WTC11 (cell line): ENCODE data around the gene C3orf70. TPM values are rescaled to one million over a fixed set of nuclear protein-coding genes. Genes with fewer than 3 reads are reported as not detected.
"Not testable (repeated sequence)": the region's sequence is repeated elsewhere in the genome, so short reads cannot be mapped to it uniquely, and the experiment has no call there.

Experiments
- ATAC-seq: fragments of 200-7000 bp; cut with Tn5 transposase; 2 replicates; pipeline ENCODE4 v1.10.0; 2021; ENCODE audit warnings: mild to moderate bottlenecking, moderate library complexity
- CTCF ChIA-PET: fragments of 300-600 bp; sonication (Branson Sonifier 250); formaldehyde crosslinking; loops from one replicate; lab custom pipeline; 2021; ENCODE audit warnings: antibody characterized with exemption; lab: Charles Lee
- POLR2A ChIA-PET: fragments of 350-600 bp; sonication (Branson Sonifier 250); formaldehyde crosslinking; loops from one replicate; lab custom pipeline; 2021; ENCODE audit warnings: antibody characterized with exemption; lab: Charles Lee
- DNase-seq: peaks from one replicate; pipeline ENCODE4 v3.0.0; 2021; ENCODE audit warnings: low spot score
- H3K27ac Mint-ChIP-seq: 2 replicates; pipeline ENCODE4 v1.8.0; 2021; ENCODE audit warnings: mixed read lengths
- H3K27me3 Mint-ChIP-seq: 2 replicates; pipeline ENCODE4 v1.8.0; 2021; ENCODE audit warnings: low read depth, mild to moderate bottlenecking, moderate library complexity, mixed read lengths
- H3K36me3 Mint-ChIP-seq: 2 replicates; pipeline ENCODE4 v1.8.0; 2021; ENCODE audit warnings: mixed read lengths
- H3K4me1 Mint-ChIP-seq: 2 replicates; pipeline ENCODE4 v1.8.0; 2022; ENCODE audit warnings: mixed read lengths
- H3K4me3 Mint-ChIP-seq: 2 replicates; pipeline ENCODE4 v1.8.0; 2021; ENCODE audit warnings: mild to moderate bottlenecking, moderate library complexity, mixed read lengths
- H3K9me3 Mint-ChIP-seq: 2 replicates; pipeline ENCODE4 v1.8.0; 2021; ENCODE audit warnings: mixed read lengths
- CREM ChIP-seq: sonication (generic); formaldehyde crosslinking; IDR thresholded peaks from 2 replicates; pipeline ENCODE4 v1.8.1; 2022; ENCODE audit warnings: mild to moderate bottlenecking, missing genetic modification reagents, moderate library complexity
- JAZF1 ChIP-seq: fragments of 250-450 bp; sonication (Bioruptor Pico); IDR thresholded peaks from 2 replicates; pipeline ENCODE4 v1.9.0; 2021; ENCODE audit warnings: moderate library complexity, mild to moderate bottlenecking, inconsistent platforms
- ZBTB21 ChIP-seq: sonication (generic); formaldehyde crosslinking; IDR thresholded peaks from 2 replicates; pipeline ENCODE4 v1.8.1; 2023; ENCODE audit warnings: mild to moderate bottlenecking, missing genetic modification reagents, borderline replicate concordance
- total RNA-seq: library from RNA; stranded (reverse); gene quantifications from 3 replicates; pipeline ENCODE4 v1.2.3, GENCODE V29; 2021
- TF ChIP-seq, protein P1 (sequence below): sonication (generic); formaldehyde crosslinking; IDR thresholded peaks from 2 replicates; pipeline ENCODE4 v1.8.0; 2022; ENCODE audit warnings: missing genetic modification reagents
- TF ChIP-seq, protein P2 (sequence below): sonication (generic); formaldehyde crosslinking; IDR thresholded peaks from 2 replicates; pipeline ENCODE4 v1.8.1; 2022; ENCODE audit warnings: low read depth, missing genetic modification reagents, borderline replicate concordance
- TF ChIP-seq, protein P3 (sequence below): sonication (generic); formaldehyde crosslinking; IDR thresholded peaks from 2 replicates; pipeline ENCODE4 v1.8.1; 2022; ENCODE audit warnings: missing genetic modification reagents, borderline replicate concordance
- TF ChIP-seq, protein P4 (sequence below): sonication (generic); formaldehyde crosslinking; IDR thresholded peaks from 2 replicates; pipeline ENCODE4 v1.8.0; 2022; ENCODE audit warnings: mild to moderate bottlenecking, missing genetic modification reagents

The C3orf70 gene
- total RNA-seq, 1 experiment from 2014 or later = 0.70 TPM

DNA sequence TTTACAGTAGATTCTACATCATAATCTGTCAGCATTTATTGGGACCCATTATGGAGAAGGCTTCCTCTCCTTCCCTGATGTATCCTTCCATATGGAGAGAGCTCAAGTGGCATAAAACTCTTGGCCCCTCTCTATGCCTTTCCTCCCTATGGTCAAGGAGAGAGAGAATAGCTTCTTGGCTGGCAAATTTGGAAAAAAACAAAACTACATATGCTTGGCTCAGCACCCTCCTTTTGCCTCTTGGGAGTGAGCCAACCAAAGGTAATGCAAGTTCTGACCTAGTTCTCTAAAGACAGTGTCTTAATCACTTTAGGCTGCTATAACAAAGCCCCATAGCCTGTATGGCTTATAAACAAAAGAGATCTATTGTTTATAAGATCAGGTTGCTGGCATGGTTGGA, 37.5 kb downstream of the C3orf70 start (continued):
- TF ChIP-seq, protein P1, sequence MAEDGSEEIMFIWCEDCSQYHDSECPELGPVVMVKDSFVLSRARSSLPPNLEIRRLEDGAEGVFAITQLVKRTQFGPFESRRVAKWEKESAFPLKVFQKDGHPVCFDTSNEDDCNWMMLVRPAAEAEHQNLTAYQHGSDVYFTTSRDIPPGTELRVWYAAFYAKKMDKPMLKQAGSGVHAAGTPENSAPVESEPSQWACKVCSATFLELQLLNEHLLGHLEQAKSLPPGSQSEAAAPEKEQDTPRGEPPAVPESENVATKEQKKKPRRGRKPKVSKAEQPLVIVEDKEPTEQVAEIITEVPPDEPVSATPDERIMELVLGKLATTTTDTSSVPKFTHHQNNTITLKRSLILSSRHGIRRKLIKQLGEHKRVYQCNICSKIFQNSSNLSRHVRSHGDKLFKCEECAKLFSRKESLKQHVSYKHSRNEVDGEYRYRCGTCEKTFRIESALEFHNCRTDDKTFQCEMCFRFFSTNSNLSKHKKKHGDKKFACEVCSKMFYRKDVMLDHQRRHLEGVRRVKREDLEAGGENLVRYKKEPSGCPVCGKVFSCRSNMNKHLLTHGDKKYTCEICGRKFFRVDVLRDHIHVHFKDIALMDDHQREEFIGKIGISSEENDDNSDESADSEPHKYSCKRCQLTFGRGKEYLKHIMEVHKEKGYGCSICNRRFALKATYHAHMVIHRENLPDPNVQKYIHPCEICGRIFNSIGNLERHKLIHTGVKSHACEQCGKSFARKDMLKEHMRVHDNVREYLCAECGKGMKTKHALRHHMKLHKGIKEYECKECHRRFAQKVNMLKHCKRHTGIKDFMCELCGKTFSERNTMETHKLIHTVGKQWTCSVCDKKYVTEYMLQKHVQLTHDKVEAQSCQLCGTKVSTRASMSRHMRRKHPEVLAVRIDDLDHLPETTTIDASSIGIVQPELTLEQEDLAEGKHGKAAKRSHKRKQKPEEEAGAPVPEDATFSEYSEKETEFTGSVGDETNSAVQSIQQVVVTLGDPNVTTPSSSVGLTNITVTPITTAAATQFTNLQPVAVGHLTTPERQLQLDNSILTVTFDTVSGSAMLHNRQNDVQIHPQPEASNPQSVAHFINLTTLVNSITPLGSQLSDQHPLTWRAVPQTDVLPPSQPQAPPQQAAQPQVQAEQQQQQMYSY = no peak
- TF ChIP-seq CREM (CRISPR knock-in tag) (no peak), JAZF1 (CRISPR knock-in tag) (no peak)

DNA sequence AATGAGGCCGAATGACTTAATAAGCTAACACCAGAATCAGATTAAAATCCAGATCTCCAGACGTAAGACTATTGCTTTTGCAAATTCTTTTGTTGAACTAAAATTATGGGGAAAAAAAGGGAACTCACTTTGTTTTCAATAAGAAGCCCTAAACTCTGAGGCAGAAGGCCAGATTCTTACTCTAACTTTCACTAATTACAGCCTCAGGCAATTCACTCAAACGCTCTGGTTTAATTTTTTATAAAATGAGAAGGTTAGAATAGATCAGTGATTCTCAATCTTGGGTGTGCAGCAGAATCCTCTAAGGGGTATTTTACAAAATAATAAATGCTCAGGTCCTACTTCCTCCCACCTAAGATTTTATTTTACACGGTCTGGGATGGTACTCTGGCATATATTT, 38.1 kb downstream of the C3orf70 start:
- ChIA-PET POLR2A (no interaction called here), CTCF (no interaction called here)
- Mint-ChIP-seq H3K4me3 (no peak overlapping the region), H3K36me3 (peaks cover 20% of the 10 kb centered on the region), H3K27me3 (no peaks in the 10 kb centered on the region), H3K9me3 (peaks cover 28% of the 10 kb centered on the region), H3K4me1 (no peaks in the 10 kb centered on the region), H3K27ac (no peak overlapping the region)
- TF ChIP-seq, protein P2, sequence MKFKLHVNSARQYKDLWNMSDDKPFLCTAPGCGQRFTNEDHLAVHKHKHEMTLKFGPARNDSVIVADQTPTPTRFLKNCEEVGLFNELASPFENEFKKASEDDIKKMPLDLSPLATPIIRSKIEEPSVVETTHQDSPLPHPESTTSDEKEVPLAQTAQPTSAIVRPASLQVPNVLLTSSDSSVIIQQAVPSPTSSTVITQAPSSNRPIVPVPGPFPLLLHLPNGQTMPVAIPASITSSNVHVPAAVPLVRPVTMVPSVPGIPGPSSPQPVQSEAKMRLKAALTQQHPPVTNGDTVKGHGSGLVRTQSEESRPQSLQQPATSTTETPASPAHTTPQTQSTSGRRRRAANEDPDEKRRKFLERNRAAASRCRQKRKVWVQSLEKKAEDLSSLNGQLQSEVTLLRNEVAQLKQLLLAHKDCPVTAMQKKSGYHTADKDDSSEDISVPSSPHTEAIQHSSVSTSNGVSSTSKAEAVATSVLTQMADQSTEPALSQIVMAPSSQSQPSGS = no peak
- no peak for DNase-seq
- no peak for ATAC-seq

DNA sequence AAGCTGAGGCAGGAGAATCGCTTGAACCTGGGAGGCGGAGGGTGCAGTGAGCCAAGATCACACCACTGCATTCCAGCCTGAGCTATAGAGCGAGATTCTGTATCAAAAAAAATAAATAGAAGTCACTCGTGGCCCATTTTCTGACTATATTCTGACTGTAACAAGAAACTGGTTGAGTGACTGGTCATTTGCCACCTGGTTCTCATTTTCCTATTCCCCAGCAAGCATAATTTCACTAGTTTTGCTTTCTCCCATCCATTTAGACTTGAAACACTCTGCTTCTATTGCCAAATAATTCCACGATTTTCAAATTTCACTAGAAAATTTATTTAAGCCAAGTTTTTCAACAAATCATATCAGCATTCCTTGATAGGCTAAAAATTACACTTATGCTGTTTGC, 40.7 kb downstream of the C3orf70 start:
- POLR2A ChIA-PET = no interaction called here
- H3K27me3 Mint-ChIP-seq = no peaks in the 10 kb centered on the region
- no peak for TF ChIP-seq ZBTB21 (CRISPR knock-in tag)
- TF ChIP-seq, protein P3, sequence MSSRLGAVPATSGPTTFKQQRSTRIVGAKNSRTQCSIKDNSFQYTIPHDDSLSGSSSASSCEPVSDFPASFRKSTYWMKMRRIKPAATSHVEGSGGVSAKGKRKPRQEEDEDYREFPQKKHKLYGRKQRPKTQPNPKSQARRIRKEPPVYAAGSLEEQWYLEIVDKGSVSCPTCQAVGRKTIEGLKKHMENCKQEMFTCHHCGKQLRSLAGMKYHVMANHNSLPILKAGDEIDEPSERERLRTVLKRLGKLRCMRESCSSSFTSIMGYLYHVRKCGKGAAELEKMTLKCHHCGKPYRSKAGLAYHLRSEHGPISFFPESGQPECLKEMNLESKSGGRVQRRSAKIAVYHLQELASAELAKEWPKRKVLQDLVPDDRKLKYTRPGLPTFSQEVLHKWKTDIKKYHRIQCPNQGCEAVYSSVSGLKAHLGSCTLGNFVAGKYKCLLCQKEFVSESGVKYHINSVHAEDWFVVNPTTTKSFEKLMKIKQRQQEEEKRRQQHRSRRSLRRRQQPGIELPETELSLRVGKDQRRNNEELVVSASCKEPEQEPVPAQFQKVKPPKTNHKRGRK (CRISPR knock-in tag) = no peak
- TF ChIP-seq, protein P4, sequence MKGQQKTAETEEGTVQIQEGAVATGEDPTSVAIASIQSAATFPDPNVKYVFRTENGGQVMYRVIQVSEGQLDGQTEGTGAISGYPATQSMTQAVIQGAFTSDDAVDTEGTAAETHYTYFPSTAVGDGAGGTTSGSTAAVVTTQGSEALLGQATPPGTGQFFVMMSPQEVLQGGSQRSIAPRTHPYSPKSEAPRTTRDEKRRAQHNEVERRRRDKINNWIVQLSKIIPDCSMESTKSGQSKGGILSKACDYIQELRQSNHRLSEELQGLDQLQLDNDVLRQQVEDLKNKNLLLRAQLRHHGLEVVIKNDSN (CRISPR knock-in tag) = no peak
- TF ChIP-seq, protein P1 = no peak

DNA sequence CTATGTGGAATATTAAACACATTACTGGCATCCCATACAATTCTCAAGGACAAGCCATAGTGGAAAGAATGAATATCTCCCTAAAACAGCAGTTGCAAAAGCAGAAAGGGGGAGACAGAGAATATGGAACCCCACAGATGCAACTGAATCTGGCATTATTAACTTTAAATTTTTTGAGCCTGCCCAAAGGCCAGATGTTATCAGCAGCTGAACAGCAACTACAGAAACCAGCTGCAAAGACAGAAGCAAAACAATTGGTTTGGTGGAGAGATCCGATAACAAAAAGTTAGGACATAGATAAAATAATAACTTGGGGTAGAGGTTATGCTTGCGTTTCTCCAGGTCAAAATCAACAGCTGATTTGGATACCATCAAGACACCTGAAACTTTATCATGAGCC, 43.8 kb downstream of the C3orf70 start:
- H3K27me3 Mint-ChIP-seq, ATAC-seq, DNase-seq, CTCF ChIA-PET, H3K27ac Mint-ChIP-seq, H3K4me1 Mint-ChIP-seq, POLR2A ChIA-PET, H3K4me3 Mint-ChIP-seq: not testable (repeated sequence)
- H3K9me3 Mint-ChIP-seq = peaks cover 76% of the 10 kb centered on the region
- H3K36me3 Mint-ChIP-seq = peaks cover 48% of the 10 kb centered on the region

More for the DNA sequence above, 40.7 kb downstream of the C3orf70 start:
- Mint-ChIP-seq H3K36me3 (peaks cover 28% of the 10 kb centered on the region), H3K4me1 (no peaks in the 10 kb centered on the region), H3K4me3 (no peak overlapping the region), H3K9me3 (peaks cover 45% of the 10 kb centered on the region), H3K27ac (no peak overlapping the region)
- ATAC-seq (no peak), DNase-seq (no peak)
- CTCF ChIA-PET = no interaction called here

DNA sequence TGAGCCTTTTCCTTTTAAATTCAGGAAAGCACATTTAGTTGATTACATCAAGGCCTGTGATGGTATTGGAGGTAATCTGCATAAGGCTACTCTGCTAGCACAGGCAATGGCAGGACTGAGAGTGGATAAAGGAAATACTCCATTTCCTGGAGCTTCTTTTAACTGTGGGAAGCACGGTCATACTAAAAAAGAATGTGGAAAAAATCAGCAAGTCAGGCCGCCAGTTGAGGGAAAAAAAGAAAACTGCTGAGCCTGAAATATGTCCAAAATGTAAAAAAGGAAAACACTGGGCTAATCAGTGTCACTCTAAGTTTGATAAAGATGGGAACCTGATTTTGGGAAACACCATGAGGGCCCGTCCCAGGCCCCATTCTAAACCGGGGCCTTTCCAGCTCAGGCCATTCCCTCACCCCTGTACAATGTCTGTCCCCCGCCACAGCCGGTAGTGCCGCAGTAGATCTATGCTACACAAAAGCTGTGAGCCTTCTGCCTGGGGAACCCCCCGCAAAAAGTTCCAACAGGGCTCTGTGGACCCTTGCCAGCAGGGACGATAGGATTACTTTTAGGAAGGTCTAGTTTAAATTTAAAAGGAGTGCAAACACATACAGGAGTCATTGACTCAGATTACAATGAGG, 46.5 kb downstream of the C3orf70 start:
- H3K27ac Mint-ChIP-seq, DNase-seq, H3K4me1 Mint-ChIP-seq, H3K27me3 Mint-ChIP-seq, ATAC-seq, POLR2A ChIA-PET, H3K4me3 Mint-ChIP-seq, CTCF ChIA-PET: not testable (repeated sequence)
- Mint-ChIP-seq H3K9me3 (peaks cover 85% of the 10 kb centered on the region), H3K36me3 (peaks cover 43% of the 10 kb centered on the region)
